K562 (cell line): Measurements from ENCODE around the gene RTP5. TPM values are rescaled to one million over a fixed set of nuclear protein-coding genes. Genes with fewer than 3 reads are reported as not detected.
A peak's percentile ranks its signal among the peaks of the same experiment; 100 is the strongest.

Source experiments
- ATAC-seq: fragments of 200-7000 bp; cut with Tn5 transposase; 3 replicates; pipeline ENCODE4 v1.9.1; 2020; ENCODE audit warnings: moderate library complexity
- BruUV-seq: library from RNA; stranded (reverse); fragments of 400-500 nt; replicated peaks from 2 replicates; lab custom pipeline; 2021; lab: Mats Ljungman, UMichigan
- CTCF ChIA-PET: fragments of 300-600 bp; formaldehyde crosslinking; extraction: SDS; loops from one replicate; lab custom pipeline; 2021; ENCODE audit warnings: low intra/inter-chr PET ratio; lab: Yijun Ruan, JAX
- POLR2A ChIA-PET: fragments of 300-600, 350-650 bp; sonication (Branson Sonifier 250); formaldehyde crosslinking; extraction: SDS; loops from one replicate; lab custom pipeline; 2021; ENCODE audit warnings: antibody characterized with exemption, inconsistent platforms; lab: Yijun Ruan, JAX
- DNase-seq, 4 experiments: peaks; one replicate each; pipeline versions ENCODE4 v3.0.0 to v3.0.0-alpha.2; 2011 to 2018; ENCODE audit warnings: low spot score in 3 of 4, mixed read lengths in 3 of 4; ENCODE audit errors: extremely low read depth in 1 of 4
- FAIRE-seq: peaks from 2 replicates; lab custom pipeline; 2011; peaks lifted over from hg19 to GRCh38; lab: Jason Lieb, UNC
- H2AFZ ChIP-seq: 2 replicates; pipeline ENCODE4 v1.6.0; 2011; ENCODE audit warnings: low read depth, low read length, control low read depth, inconsistent platforms
- H3K27ac ChIP-seq: fragments of 200-600 bp; 3 replicates; pipeline ENCODE4 v1.8.0; 2011; ENCODE audit warnings: low read depth, mild to moderate bottlenecking, control low read depth, inconsistent platforms, low read length, moderate library complexity, mixed read lengths; ENCODE audit errors: extremely low read depth
- H3K27me3 ChIP-seq, 2 experiments: fragments of 300-600 bp in 1 of 2; 2 replicates in 1 of 2; 3 replicates in 1 of 2; pipeline versions ENCODE4 v1.6.0 to v1.8.0; 2011; ENCODE audit warnings: inconsistent platforms in 2 of 2, low read length in 2 of 2, mild to moderate bottlenecking in 1 of 2, mixed read lengths in 1 of 2, moderate library complexity in 1 of 2; ENCODE audit not compliant: control insufficient read depth in 2 of 2, insufficient read depth in 2 of 2
- H3K36me3 ChIP-seq: fragments of 300-600 bp; 3 replicates; pipeline ENCODE4 v1.8.0; 2011; ENCODE audit warnings: mild to moderate bottlenecking, low read length, inconsistent platforms; ENCODE audit not compliant: control insufficient read depth, insufficient read depth
- H3K4me1 ChIP-seq, 2 experiments: fragments of 200-600 bp in 1 of 2; replicated peaks in 1 of 2; 2 replicates in 1 of 2; 3 replicates in 1 of 2; pipeline versions ENCODE4 v1.5.1 to v1.8.0; 2011; ENCODE audit warnings: inconsistent platforms in 2 of 2, low read length in 2 of 2, mild to moderate bottlenecking in 1 of 2, mixed read lengths in 1 of 2, moderate library complexity in 1 of 2; ENCODE audit not compliant: control insufficient read depth in 2 of 2, insufficient read depth in 2 of 2
- H3K4me2 ChIP-seq: 2 replicates; pipeline ENCODE4 v1.6.1; 2011; ENCODE audit warnings: low read length, control low read depth, inconsistent platforms, mixed read lengths; ENCODE audit not compliant: insufficient read depth
- H3K4me3 ChIP-seq: fragments of 200-600 bp; sonication (generic), shearing (Covaris generic); 2 replicates; pipeline ENCODE4 v1.5.1; 2016; ENCODE audit warnings: control low read depth, inconsistent platforms
- H3K79me2 ChIP-seq: fragments of 200-600 bp; 3 replicates; pipeline ENCODE4 v1.8.0; 2011; ENCODE audit warnings: low read length, inconsistent platforms; ENCODE audit not compliant: control insufficient read depth, insufficient read depth
- H3K9ac ChIP-seq, 2 experiments: 2 replicates each; pipeline versions ENCODE4 v1.6.0 to v1.6.1; 2011; ENCODE audit warnings: low read depth in 2 of 2, low read length in 2 of 2, control low read depth in 1 of 2, inconsistent platforms in 1 of 2, mild to moderate bottlenecking in 1 of 2, mixed read lengths in 1 of 2; ENCODE audit not compliant: insufficient read depth in 1 of 2
- H3K9me1 ChIP-seq: one replicate; pipeline ENCODE4 v1.6.0; 2011; ENCODE audit warnings: inconsistent platforms, mild to moderate bottlenecking, low read length, moderate library complexity; ENCODE audit not compliant: control insufficient read depth, insufficient read depth
- H3K9me3 ChIP-seq: replicated peaks from 2 replicates; pipeline ENCODE4 v1.5.1; 2011; ENCODE audit warnings: low read depth, low read length, inconsistent platforms; ENCODE audit not compliant: control insufficient read depth, insufficient read depth
- H4K20me1 ChIP-seq: replicated peaks from 2 replicates; pipeline ENCODE4 v1.6.1; 2011; ENCODE audit warnings: low read length, inconsistent platforms, mixed read lengths; ENCODE audit not compliant: control insufficient read depth, insufficient read depth
- ETV1 ChIP-seq: fragments of 450-650 bp; conservative IDR thresholded peaks from 2 replicates; pipeline ENCODE4 v1.6.1; 2016; ENCODE audit warnings: missing genetic modification characterization, control low read depth, low read depth, missing compliant biosample characterization
- MAFK ChIP-seq: IDR thresholded peaks from 2 replicates; pipeline ENCODE4 v1.6.1; 2011; ENCODE audit warnings: low read length, improper control_type of control experiment
- MEIS2 ChIP-seq: fragments of 450-650 bp; IDR thresholded peaks from 2 replicates; pipeline ENCODE4 v1.6.1; 2014; ENCODE audit warnings: mild to moderate bottlenecking; ENCODE audit not compliant: partially characterized antibody
- ZBTB7A ChIP-seq: IDR thresholded peaks from 2 replicates; pipeline ENCODE4 v1.6.1; 2011; ENCODE audit warnings: low read depth, mild to moderate bottlenecking, low read length, moderate library complexity, borderline replicate concordance; ENCODE audit not compliant: control insufficient read depth
- ZNF436 ChIP-seq: fragments of 250-450, 450-650 bp; sonication (Bioruptor Pico); formaldehyde crosslinking; IDR thresholded peaks from 2 replicates; pipeline ENCODE4 v1.7.0; 2020; ENCODE audit warnings: mild to moderate bottlenecking
- ZNF583 ChIP-seq: fragments of 250-450 bp; sonication (Bioruptor Pico); IDR thresholded peaks from 2 replicates; pipeline ENCODE4 v1.4.0; 2020
- ZNF785 ChIP-seq: fragments of 250-450 bp; sonication (Bioruptor Pico); IDR thresholded peaks from 2 replicates; pipeline ENCODE4 v1.4.0; 2020; ENCODE audit warnings: mild to moderate bottlenecking
- WGBS: fragments of 100-300 bp; shearing (Covaris generic); methylation state at CpG from one replicate; pipeline ENCODE4 v1.1.6; 2016; ENCODE audit warnings: low coverage, mixed read lengths; ENCODE audit not compliant: insufficient coverage; ENCODE audit errors: missing lambda C conversion rate; 5-methylcytosine and 5-hydroxymethylcytosine counted together
- in situ Hi-C: fragments of 300-500 bp; cut with MboI; formaldehyde crosslinking; loops from 4 replicates; pipeline ENCODE4 v1.15.0; 2018; ENCODE audit warnings: inconsistent platforms, mixed read lengths
- intact Hi-C: fragments of 100-400 bp; cut with micrococcal nuclease; formaldehyde crosslinking; loops from 2 replicates; pipeline ENCODE4 v1.14.2; 2022
- polyA plus RNA-seq, 8 experiments: library from polyadenylated mRNA; depleted of rRNA in 4 of 8; stranded (reverse) in 5 of 8; unstranded in 3 of 8; fragments of >200 nt; fragmentation: Nextera tagmentation in 2 of 8; fragmentation: Illumina TruSeq in 1 of 8; extraction: Ambion mirVana in 2 of 8; extraction: Trizol in 1 of 8; gene quantifications; 2 replicates each; pipeline versions ENCODE4 v1.2.1 to v1.2.3, GENCODE V29; 2011 to 2014; ENCODE audit warnings: inconsistent platforms in 1 of 8, missing spikeins in 1 of 8
- total RNA-seq, 7 experiments: library from RNA; depleted of rRNA in 6 of 7; stranded (reverse); fragments of >200 nt in 6 of 7; fragmentation: Illumina TruSeq in 2 of 7; extraction: Trizol in 2 of 7; gene quantifications; 2 replicates each; pipeline versions ENCODE4 v1.2.1 to v1.2.3, GENCODE V29; 2011 to 2021; ENCODE audit warnings: low replicate concordance in 1 of 7
- TF ChIP-seq, protein P1 (sequence below): fragments of 250-450 bp; sonication (Bioruptor Pico); IDR thresholded peaks from 2 replicates; pipeline ENCODE4 v1.5.0; 2021; ENCODE audit warnings: mild to moderate bottlenecking, moderate library complexity
- TF ChIP-seq, protein P2 (sequence below): IDR thresholded peaks from 2 replicates; pipeline ENCODE4 v1.6.1; 2012; ENCODE audit warnings: low read depth, low read length, improper control_type of control experiment, borderline replicate concordance

RTP5 gene
- total and polyA plus RNA-seq, 9 of the 15 experiments (the other 6 are each of a cell fraction or from before 2014, with no cell fraction given), result not detected

DNA sequence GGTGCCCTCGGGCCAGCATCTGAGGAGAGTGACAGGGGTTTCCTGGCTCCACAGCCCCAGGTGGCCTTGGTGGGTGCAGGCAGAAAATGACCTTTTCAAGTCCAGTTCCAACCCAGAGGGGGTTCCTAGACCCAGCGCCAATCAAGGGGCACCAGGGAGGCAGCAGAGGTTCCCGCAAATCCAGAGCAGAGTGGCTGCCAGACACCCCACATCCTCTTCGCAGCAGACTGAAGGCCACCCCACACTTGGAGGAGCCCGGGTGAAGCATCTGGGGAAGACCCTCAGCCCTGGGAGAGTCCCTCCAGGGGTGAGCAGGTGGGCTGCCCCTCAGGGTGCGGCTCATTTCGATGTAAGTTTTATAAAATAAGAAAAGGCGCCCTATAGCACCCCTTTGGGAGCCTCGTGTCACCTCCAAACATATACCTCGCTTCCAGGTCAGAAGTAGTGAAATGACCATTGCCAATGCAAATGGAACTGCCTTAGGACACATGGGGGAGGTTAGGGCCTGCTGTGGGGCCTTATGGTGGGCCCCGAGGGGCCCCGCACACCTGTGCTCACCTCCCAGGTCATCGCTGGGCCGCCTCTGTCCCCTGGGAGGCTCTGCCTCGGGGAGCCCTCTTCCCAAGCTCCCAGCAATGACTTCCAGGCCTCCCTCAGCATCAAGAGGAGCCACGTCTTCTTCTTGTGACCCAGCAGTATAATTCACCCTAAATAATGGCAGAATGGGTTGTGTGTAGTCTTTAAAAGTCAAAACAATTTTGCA is 11.0 kb downstream of the RTP5 start (continued):
- TF ChIP-seq, protein P1, sequence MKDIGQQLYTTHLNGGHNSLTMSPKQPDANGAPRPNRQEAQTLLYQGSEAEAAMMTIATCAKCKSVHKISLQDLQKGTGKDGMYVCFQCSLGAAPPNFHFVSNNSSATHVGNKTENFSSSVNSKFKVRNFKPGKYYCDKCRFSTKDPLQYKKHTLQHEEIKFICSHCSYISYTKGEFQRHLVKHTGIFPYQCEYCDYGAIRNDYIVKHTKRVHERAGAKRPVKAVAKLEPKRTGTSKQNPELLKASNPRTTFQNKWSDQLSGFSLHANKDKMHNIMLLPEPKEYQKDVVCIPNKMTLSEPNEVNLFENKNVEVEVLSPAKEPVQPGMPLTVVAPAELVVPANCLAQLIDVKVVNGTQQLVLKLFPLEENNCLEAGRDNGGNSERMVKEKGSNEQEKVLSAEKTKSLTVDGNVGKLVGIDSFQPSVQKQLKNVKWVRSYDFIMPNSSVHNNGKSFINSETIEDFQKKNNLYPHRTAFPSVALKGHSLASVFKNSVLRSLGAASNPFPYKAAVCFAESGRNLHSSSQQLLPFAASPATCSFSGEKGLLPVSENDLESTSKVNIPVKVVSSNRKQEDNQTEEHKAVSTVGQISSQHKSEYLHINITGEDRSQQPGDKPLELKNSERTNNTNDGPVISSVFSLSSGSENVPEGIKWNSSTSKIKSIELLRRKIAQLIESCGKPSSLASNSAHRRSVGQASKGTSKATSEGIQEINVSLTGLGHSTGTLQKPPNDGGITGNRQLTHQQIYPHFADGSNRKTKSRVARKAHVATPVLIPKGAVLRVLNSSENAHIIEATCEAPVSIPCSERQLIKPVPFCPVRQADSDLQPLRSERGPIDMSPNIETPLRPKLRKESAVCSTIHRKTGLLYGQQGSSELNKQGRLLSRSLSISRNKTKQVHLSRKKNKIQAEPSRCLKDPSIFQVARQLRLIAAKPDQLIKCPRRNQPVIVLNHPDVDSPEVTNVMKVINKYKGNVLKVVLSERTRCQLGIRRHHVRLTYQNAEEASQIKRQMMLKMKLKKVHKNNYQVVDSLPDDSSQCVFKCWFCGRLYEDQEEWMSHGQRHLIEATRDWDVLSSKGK (CRISPR knock-in tag), result no peak
- TF ChIP-seq ZNF436 (CRISPR knock-in tag), result no peak

GRCh38 chr2:241882091-241882625 is 12.6 kb downstream of the RTP5 start:
- Histone ChIP-seq H3K4me3 (peak overlapping the region; percentile 50), H3K27me3 (no peaks in the 10 kb centered on the region), H4K20me1 (no peaks in the 10 kb centered on the region), H3K36me3 (no peaks in the 10 kb centered on the region), H3K9me3 (no peaks in the 10 kb centered on the region), H3K9me1 (no peaks in the 10 kb centered on the region), H3K4me1 (peaks cover 14 to 40% of the 10 kb centered on the region in 2 experiments; a peak in 4 of 5 replicates), H3K9ac (peak overlapping the region; percentile 67 to 92), H3K4me2 (peak overlapping the region; percentile 86), H3K79me2 (no peaks in the 10 kb centered on the region), H2AFZ (peak overlapping the region; percentile 90), H3K27ac (peak overlapping the region; percentile 80)
- TSS peak; percentile 61 for BruUV-seq
- ChIA-PET CTCF (no interaction called here), POLR2A (no interaction called here)
- intact Hi-C loops, result loop anchor here (5.0 kb wide), 1 partner anchor 150 kb away; the partner anchor contains the start of gene D2HGDH
- ATAC-seq (peak; percentile 69), FAIRE-seq (peak; percentile 83), DNase-seq (peak; percentile 66 to 80 (median 75))
- in situ Hi-C loops, result no loop called here
- 2% methylated on average over 13 of the region's 23 CpGs for WGBS
- TF ChIP-seq ZNF583 (CRISPR knock-in tag) (no peak), MEIS2 (peak; percentile 3), MAFK (no peak), ETV1 (tag) (no peak), ZBTB7A (peak; percentile 44; the same call in 1 of the 2 replicates), ZNF785 (CRISPR knock-in tag) (no peak)
- TF ChIP-seq, protein P2, sequence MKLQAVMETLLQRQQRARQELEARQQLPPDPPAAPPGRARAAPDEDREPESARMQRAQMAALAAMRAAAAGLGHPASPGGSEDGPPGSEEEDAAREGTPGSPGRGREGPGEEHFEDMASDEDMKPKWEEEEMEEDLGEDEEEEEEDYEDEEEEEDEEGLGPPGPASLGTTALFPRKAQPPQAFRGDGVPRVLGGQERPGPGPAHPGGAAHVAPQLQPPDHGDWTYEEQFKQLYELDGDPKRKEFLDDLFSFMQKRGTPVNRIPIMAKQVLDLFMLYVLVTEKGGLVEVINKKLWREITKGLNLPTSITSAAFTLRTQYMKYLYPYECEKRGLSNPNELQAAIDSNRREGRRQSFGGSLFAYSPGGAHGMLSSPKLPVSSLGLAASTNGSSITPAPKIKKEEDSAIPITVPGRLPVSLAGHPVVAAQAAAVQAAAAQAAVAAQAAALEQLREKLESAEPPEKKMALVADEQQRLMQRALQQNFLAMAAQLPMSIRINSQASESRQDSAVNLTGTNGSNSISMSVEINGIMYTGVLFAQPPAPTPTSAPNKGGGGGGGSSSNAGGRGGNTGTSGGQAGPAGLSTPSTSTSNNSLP, result no peak
